Measurements from ENCODE around the gene PDE6B.

PDE6B gene

DNA sequence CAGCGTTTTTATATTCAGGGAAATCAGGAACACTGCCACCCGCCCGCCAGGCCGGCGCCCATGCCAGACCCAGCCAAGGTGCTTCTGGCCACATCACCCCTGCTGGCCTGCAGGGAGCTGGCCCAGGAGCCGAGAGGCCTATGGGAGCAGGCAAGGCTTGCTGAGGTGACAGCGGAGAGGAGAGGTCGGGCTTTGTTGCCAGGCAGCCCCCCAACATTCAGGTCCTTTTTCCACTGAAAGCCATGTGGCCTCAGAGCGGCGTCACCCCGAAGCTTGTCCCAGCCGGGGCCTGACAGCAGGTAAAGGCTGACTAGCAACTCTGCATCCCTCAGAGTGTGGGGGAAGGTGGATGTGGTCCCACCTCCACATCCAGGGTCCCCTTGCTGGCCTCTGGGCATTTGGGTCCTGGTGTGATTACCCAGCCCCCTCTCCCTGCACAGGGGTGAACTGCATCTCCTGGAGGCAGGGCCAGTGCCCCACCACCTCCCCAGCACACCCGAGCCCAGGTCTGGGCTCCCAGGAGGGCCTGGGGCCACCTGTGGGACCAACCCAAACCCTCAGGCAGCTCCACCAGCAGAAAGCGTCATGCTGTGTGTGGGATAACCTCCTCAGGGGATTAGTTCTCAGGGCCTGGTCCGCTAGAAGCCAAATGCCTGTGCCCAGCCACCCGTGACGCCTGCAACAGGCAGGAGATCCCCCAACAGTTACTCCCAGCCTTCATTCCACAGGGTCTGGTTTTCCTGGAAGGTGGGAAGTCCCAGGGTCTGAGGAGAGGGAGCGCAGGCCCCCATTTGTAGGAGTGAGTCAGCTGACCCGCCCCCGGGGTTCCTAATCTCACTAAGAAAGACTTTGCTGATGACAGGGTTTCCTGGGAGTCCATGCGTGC lies at the start of gene PDE6B:
TSS of gene PDE6B (plus strand) at position 869 of the 886 bp plus-strand sequence. CDS start 54 bp downstream, outside the sequence.
- no peaks in the 10 kb centered on the region for H3K4me1 ChIP-seq (ENCODE audit: low read length)
- no peak within 1 kb of the TSS for H3K4me3 ChIP-seq (ENCODE audit: low read length)
- H3K4me2 ChIP-seq (ENCODE audit: low read length), result no peak within 1 kb of the TSS
- H3K36me3 ChIP-seq (replicated peaks; ENCODE audit: low read depth, low read length), result no peaks in the 10 kb centered on the region
- TF ChIP-seq EZH2phosphoT487 (IDR thresholded peaks at IDR 0.05; ENCODE audit: low read depth), result no peak
- TF ChIP-seq, protein P1, sequence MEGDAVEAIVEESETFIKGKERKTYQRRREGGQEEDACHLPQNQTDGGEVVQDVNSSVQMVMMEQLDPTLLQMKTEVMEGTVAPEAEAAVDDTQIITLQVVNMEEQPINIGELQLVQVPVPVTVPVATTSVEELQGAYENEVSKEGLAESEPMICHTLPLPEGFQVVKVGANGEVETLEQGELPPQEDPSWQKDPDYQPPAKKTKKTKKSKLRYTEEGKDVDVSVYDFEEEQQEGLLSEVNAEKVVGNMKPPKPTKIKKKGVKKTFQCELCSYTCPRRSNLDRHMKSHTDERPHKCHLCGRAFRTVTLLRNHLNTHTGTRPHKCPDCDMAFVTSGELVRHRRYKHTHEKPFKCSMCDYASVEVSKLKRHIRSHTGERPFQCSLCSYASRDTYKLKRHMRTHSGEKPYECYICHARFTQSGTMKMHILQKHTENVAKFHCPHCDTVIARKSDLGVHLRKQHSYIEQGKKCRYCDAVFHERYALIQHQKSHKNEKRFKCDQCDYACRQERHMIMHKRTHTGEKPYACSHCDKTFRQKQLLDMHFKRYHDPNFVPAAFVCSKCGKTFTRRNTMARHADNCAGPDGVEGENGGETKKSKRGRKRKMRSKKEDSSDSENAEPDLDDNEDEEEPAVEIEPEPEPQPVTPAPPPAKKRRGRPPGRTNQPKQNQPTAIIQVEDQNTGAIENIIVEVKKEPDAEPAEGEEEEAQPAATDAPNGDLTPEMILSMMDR (IDR thresholded peaks at IDR 0.05; ENCODE audit: low read depth, low read length), result no peak
- H2AFZ ChIP-seq (ENCODE audit: low read depth, low read length), result no peak within 1 kb of the TSS
- H4K20me1 ChIP-seq (ENCODE audit: insufficient read depth, low read length), result no peaks in the 10 kb centered on the region
- no peaks in the 10 kb centered on the region for H3K9me3 ChIP-seq (ENCODE audit: insufficient read depth, low read length)
- H3K27me3 ChIP-seq (ENCODE audit: low read depth, low read length), result no peaks in the 10 kb centered on the region
- no peak within 1 kb of the TSS for H3K27ac ChIP-seq (ENCODE audit: low read length)
- H3K9ac ChIP-seq (ENCODE audit: low read length), result no peak within 1 kb of the TSS
- H3K79me2 ChIP-seq (ENCODE audit: low read length), result no peaks in the 10 kb centered on the region

DNA sequence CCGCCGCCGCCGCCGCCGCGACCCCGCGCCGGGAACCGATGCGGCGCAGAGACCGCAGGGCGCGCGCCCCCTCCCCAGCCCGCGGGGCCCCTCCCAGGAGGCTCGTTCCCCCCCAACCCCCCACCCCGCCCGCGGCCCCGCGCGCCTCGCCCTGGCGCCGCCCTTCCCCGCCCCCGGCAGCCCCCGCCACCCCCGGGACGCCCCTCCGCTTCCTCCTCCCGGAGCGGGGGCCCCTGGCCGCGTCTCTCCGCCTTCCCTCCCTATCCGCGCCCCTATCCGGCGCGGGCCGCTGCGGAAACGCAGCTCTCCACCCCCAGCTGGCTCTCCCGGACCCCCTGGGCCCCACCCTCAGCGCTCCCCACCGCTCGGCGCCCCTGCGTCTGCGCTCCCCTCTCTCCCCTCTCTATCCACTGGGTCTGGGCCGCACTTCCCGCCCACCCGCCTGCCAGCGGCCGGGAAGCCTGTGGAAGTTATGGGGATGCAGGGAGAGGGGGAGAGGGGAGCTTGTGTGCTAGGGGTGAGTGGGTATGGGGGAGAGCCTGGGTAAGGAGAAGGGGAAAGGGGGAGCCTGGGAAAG lies 49.0 kb upstream of the PDE6B start, which contains the start of gene TMEM271:
TSS of gene TMEM271 (minus strand) at position 51 of the 577 bp plus-strand sequence. CDS start 233 bp downstream, outside the sequence.
- Histone ChIP-seq H3K36me3 (replicated peaks; ENCODE audit: low read depth, low read length) (peaks cover 4% of the 10 kb centered on the region), H4K20me1 (ENCODE audit: insufficient read depth, low read length) (no peaks in the 10 kb centered on the region), H3K27ac (ENCODE audit: low read length) (no peak within 1 kb of the TSS), H3K4me2 (ENCODE audit: low read length) (no peak within 1 kb of the TSS), H3K9ac (ENCODE audit: low read length) (no peak within 1 kb of the TSS), H3K4me1 (ENCODE audit: low read length) (peaks cover 38% of the 10 kb centered on the region), H3K79me2 (ENCODE audit: low read length) (no peaks in the 10 kb centered on the region), H3K27me3 (ENCODE audit: low read depth, low read length) (no peaks in the 10 kb centered on the region), H2AFZ (ENCODE audit: low read depth, low read length) (no peak within 1 kb of the TSS), H3K9me3 (ENCODE audit: insufficient read depth, low read length) (peaks cover 5% of the 10 kb centered on the region; the same call in 1 of the 2 replicates), H3K4me3 (ENCODE audit: low read length) (no peak within 1 kb of the TSS)
- TF ChIP-seq, protein P1 (IDR thresholded peaks at IDR 0.05; ENCODE audit: low read depth, low read length), result no peak
- TF ChIP-seq EZH2phosphoT487 (IDR thresholded peaks at IDR 0.05; ENCODE audit: low read depth), result no peak

DNA sequence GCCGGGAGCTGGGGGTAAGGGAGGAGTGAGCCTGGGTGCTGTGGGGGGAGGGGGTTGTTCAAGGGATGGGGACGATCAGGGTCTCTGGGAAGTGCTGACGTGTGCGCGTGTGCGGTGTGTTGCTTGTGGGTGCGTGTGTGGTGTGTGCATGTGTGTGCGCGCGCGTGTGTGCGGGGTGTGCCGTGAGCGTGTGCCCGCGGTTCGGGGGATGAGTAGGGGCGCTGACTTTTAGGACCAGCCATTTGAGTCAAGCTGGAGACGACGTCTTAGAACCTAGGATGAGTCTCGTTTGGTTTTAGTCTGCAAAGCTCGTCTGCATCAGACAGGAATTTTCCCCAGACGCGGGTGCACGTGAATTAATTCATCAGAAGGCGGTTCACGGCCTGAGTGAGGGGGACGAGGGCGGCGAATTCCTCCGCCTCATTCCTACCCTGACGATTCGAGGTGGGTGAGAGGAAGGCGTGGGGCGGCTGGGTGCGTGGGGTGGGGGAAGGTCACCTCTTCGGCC lies 48.3 kb upstream of the PDE6B start:
- Histone ChIP-seq H3K27me3 (ENCODE audit: low read depth, low read length) (no peaks in the 10 kb centered on the region), H3K4me3 (ENCODE audit: low read length) (no peak overlapping the region), H2AFZ (ENCODE audit: low read depth, low read length) (no peak overlapping the region)

More for the DNA sequence above, 48.3 kb upstream of the PDE6B start:
- Histone ChIP-seq H3K9me3 (ENCODE audit: insufficient read depth, low read length) (peaks cover 12% of the 10 kb centered on the region; the same call in 1 of the 2 replicates), H3K79me2 (ENCODE audit: low read length) (no peaks in the 10 kb centered on the region), H3K9ac (ENCODE audit: low read length) (no peak overlapping the region), H4K20me1 (ENCODE audit: insufficient read depth, low read length) (no peaks in the 10 kb centered on the region), H3K4me1 (ENCODE audit: low read length) (peaks cover 38% of the 10 kb centered on the region), H3K4me2 (ENCODE audit: low read length) (no peak overlapping the region), H3K36me3 (replicated peaks; ENCODE audit: low read depth, low read length) (peaks cover 4% of the 10 kb centered on the region), H3K27ac (ENCODE audit: low read length) (no peak overlapping the region)
- TF ChIP-seq, protein P1 (IDR thresholded peaks at IDR 0.05; ENCODE audit: low read depth, low read length), result no peak
- no peak for TF ChIP-seq EZH2phosphoT487 (IDR thresholded peaks at IDR 0.05; ENCODE audit: low read depth)
